Measurements from ENCODE around the gene CPNE9. TPM values are rescaled to one million over a fixed set of nuclear protein-coding genes. Genes with fewer than 3 reads are reported as not detected.

The CPNE9 gene
- total RNA-seq, 1 donor from 2014 or later, result not detected

GRCh38 chr3:9682096-9682495, 21.5 kb upstream of the CPNE9 start:
- no peak for DNase-seq (ENCODE audit: low spot score)
- Histone ChIP-seq H3K27me3 (no peaks in the 10 kb centered on the region), H3K4me3 (no peak overlapping the region), H2AFZ (replicated peaks) (no peak overlapping the region), H3F3A (ENCODE audit: low read depth) (no peaks in the 10 kb centered on the region), H3K79me2 (ENCODE audit: low read depth) (no peaks in the 10 kb centered on the region), H4K20me1 (ENCODE audit: low read depth) (no peaks in the 10 kb centered on the region), H3K4me2 (no peak overlapping the region), H3K9ac (no peak overlapping the region), H3K27ac (no peak overlapping the region), H3K4me1 (no peaks in the 10 kb centered on the region), H3K36me3 (no peaks in the 10 kb centered on the region), H3K9me3 (ENCODE audit: low read depth) (no peaks in the 10 kb centered on the region)
- Mint-ChIP-seq H3K27ac (no peak overlapping the region), H3K4me3 (no peak overlapping the region), H3K4me1 (no peaks in the 10 kb centered on the region), H3K9me3 (no peaks in the 10 kb centered on the region), H3K36me3 (peaks cover 20% of the 10 kb centered on the region), H3K27me3 (ENCODE audit: insufficient read depth, low read depth) (peaks cover 2% of the 10 kb centered on the region)
- TF ChIP-seq EZH2 (IDR thresholded peaks at IDR 0.05) (no peak), EZH2phosphoT487 (IDR thresholded peaks at IDR 0.05) (no peak), CTCF (IDR thresholded peaks at IDR 0.05) (no peak)

- Histone ChIP-seq H3K4me2 (no peak overlapping the region), H4K20me1 (ENCODE audit: low read depth) (no peaks in the 10 kb centered on the region), H3K9ac (no peak overlapping the region), H3K4me1 (no peaks in the 10 kb centered on the region), H3K4me3 (no peak overlapping the region), H3K9me3 (ENCODE audit: low read depth) (no peaks in the 10 kb centered on the region), H2AFZ (replicated peaks) (no peak overlapping the region), H3K79me2 (ENCODE audit: low read depth) (no peaks in the 10 kb centered on the region), H3K27me3 (no peaks in the 10 kb centered on the region), H3K36me3 (no peaks in the 10 kb centered on the region), H3F3A (ENCODE audit: low read depth) (no peaks in the 10 kb centered on the region), H3K27ac (no peak overlapping the region)
- H3K4me3 Mint-ChIP-seq, result no peak overlapping the region
- peaks cover 2% of the 10 kb centered on the region for H3K27me3 Mint-ChIP-seq (ENCODE audit: insufficient read depth, low read depth)
- H3K9me3 Mint-ChIP-seq, result no peaks in the 10 kb centered on the region
- no peak overlapping the region for H3K27ac Mint-ChIP-seq
- TF ChIP-seq EZH2 (IDR thresholded peaks at IDR 0.05) (no peak), EZH2phosphoT487 (IDR thresholded peaks at IDR 0.05) (no peak), CTCF (IDR thresholded peaks at IDR 0.05) (no peak)
- H3K36me3 Mint-ChIP-seq, result peaks cover 20% of the 10 kb centered on the region
- H3K4me1 Mint-ChIP-seq, result no peaks in the 10 kb centered on the region
- DNase-seq (ENCODE audit: low spot score), result no peak
Observed at GRCh38 chr3:9683426-9683825, 20.2 kb upstream of the CPNE9 start.

- H3K36me3 Mint-ChIP-seq, result peaks cover 17% of the 10 kb centered on the region
- H3K4me3 Mint-ChIP-seq, result no peak overlapping the region
- no peak for DNase-seq (ENCODE audit: low spot score)
- no peaks in the 10 kb centered on the region for H3K9me3 Mint-ChIP-seq
- Histone ChIP-seq H3K27ac (no peak overlapping the region), H4K20me1 (ENCODE audit: low read depth) (no peaks in the 10 kb centered on the region), H3K36me3 (no peaks in the 10 kb centered on the region), H3K9ac (no peak overlapping the region), H3K27me3 (no peaks in the 10 kb centered on the region), H3K9me3 (ENCODE audit: low read depth) (no peaks in the 10 kb centered on the region), H2AFZ (replicated peaks) (no peak overlapping the region), H3K79me2 (ENCODE audit: low read depth) (no peaks in the 10 kb centered on the region), H3F3A (ENCODE audit: low read depth) (no peaks in the 10 kb centered on the region), H3K4me3 (no peak overlapping the region), H3K4me1 (no peaks in the 10 kb centered on the region), H3K4me2 (no peak overlapping the region)
- no peak overlapping the region for H3K27ac Mint-ChIP-seq
- no peaks in the 10 kb centered on the region for H3K4me1 Mint-ChIP-seq
- peaks cover 2% of the 10 kb centered on the region for H3K27me3 Mint-ChIP-seq (ENCODE audit: insufficient read depth, low read depth)
- TF ChIP-seq EZH2 (IDR thresholded peaks at IDR 0.05) (no peak), EZH2phosphoT487 (IDR thresholded peaks at IDR 0.05) (no peak), CTCF (IDR thresholded peaks at IDR 0.05) (no peak)
Observed at GRCh38 chr3:9685216-9686049, 18.2 kb upstream of the CPNE9 start.

All from neural progenitor cell (in vitro differentiated cells).